HCT116 (cell line): ENCODE results near the gene TMEM178B. TPM values are rescaled to one million over a fixed set of nuclear protein-coding genes. Genes with fewer than 3 reads are reported as not detected.

ENCODE experiments used
- ATAC-seq: fragments of 200-7000 bp; cut with Tn5 transposase; 2 replicates; pipeline ENCODE4 v1.9.1; 2020; ENCODE audit warnings: mild to moderate bottlenecking, moderate library complexity
- BruUV-seq: library from RNA; stranded (reverse); fragments of 400-500 nt; replicated peaks from 2 replicates; lab custom pipeline; 2021; lab: Mats Ljungman, UMichigan
- CTCF ChIA-PET: fragments of 300-600 bp; sonication (Branson Sonifier 250); formaldehyde crosslinking; loops from one replicate; lab custom pipeline; 2021; ENCODE audit warnings: antibody characterized with exemption; lab: Charles Lee
- POLR2A ChIA-PET: fragments of 300-600, 350-600 bp; sonication (Branson Sonifier 250); formaldehyde crosslinking; loops from one replicate; lab custom pipeline; 2021; ENCODE audit warnings: antibody characterized with exemption; lab: Charles Lee
- RAD21 ChIA-PET, 2 experiments: fragments of 300-600 bp; sonication (Branson Sonifier 250); formaldehyde crosslinking; loops; one replicate each; lab custom pipeline; 2023; ENCODE audit warnings: low total read pairs in 2 of 2; ENCODE audit not compliant: uncharacterized antibody in 2 of 2, unreplicated experiment in 2 of 2, low non-redundant PET in 1 of 2; lab: Charles Lee
- DNase-seq: peaks from one replicate; pipeline ENCODE4 v3.0.0-alpha.2; 2010; ENCODE audit warnings: low read depth, low spot score
- H2AFZ ChIP-seq: fragments of 200-600 bp; shearing (Covaris generic), sonication (generic); 2 replicates; pipeline ENCODE4 v1.6.1; 2017; ENCODE audit warnings: low read depth, mixed run types, mixed read lengths, antibody characterized with exemption, low read length; ENCODE audit not compliant: poor library complexity, severe bottlenecking
- H3K27ac ChIP-seq: 2 replicates; pipeline ENCODE4 v1.5.1; 2012; ENCODE audit warnings: low read depth, low read length
- H3K27me3 ChIP-seq: fragments of 200-600 bp; sonication (generic); 2 replicates; pipeline ENCODE4 v1.6.1; 2016; ENCODE audit warnings: mixed run types, low read length, mixed read lengths; ENCODE audit not compliant: insufficient read depth
- H3K36me3 ChIP-seq, 2 experiments: fragments of 200-500 bp in 1 of 2; fragments of 200-600 bp in 1 of 2; sonication (Bioruptor generic) in 1 of 2; sonication (generic) in 1 of 2; 2 replicates each; pipeline versions ENCODE4 v1.5.1 to v1.6.1; 2014 to 2016; ENCODE audit warnings: low read length in 2 of 2, inconsistent platforms in 1 of 2, mixed read lengths in 1 of 2, mixed run types in 1 of 2; ENCODE audit not compliant: insufficient read depth in 2 of 2, control insufficient read depth in 1 of 2
- H3K4me1 ChIP-seq, 2 experiments: fragments of 200-600 bp in 1 of 2; sonication (generic) in 1 of 2; 2 replicates each; pipeline versions ENCODE4 v1.5.1 to v1.6.1; 2012 to 2017; ENCODE audit warnings: low read length in 2 of 2, inconsistent platforms in 1 of 2, mild to moderate bottlenecking in 1 of 2, mixed read lengths in 1 of 2, mixed run types in 1 of 2, moderate library complexity in 1 of 2; ENCODE audit not compliant: insufficient read depth in 2 of 2, control insufficient read depth in 1 of 2
- H3K4me2 ChIP-seq: fragments of 200-600 bp; sonication (generic); 2 replicates; pipeline ENCODE4 v1.6.1; 2017; ENCODE audit warnings: mixed run types, low read length, mixed read lengths
- H3K4me3 ChIP-seq, 2 experiments: fragments of 200-600 bp in 1 of 2; sonication (generic) in 1 of 2; replicated peaks in 1 of 2; 2 replicates each; pipeline ENCODE4 v1.5.1; 2011 to 2016; ENCODE audit warnings: low read length in 2 of 2, control low read depth in 1 of 2, low read depth in 1 of 2, mild to moderate bottlenecking in 1 of 2, mixed read lengths in 1 of 2, mixed run types in 1 of 2
- H3K79me2 ChIP-seq: fragments of 200-600 bp; sonication (generic); 2 replicates; pipeline ENCODE4 v1.6.1; 2017; ENCODE audit warnings: mild to moderate bottlenecking, mixed run types, low read length, moderate library complexity, mixed read lengths; ENCODE audit not compliant: insufficient read depth
- H3K9ac ChIP-seq: fragments of 200-600 bp; sonication (generic); 2 replicates; pipeline ENCODE4 v1.6.1; 2016; ENCODE audit warnings: low read length, mixed read lengths
- H3K9me2 ChIP-seq: fragments of 200-600 bp; sonication (generic), shearing (Covaris generic); 2 replicates; pipeline ENCODE4 v1.6.1; 2017; ENCODE audit warnings: mixed run types, mild to moderate bottlenecking, moderate library complexity; ENCODE audit not compliant: insufficient read depth
- H3K9me3 ChIP-seq, 2 experiments: fragments of 200-500 bp in 1 of 2; fragments of 200-600 bp in 1 of 2; sonication (Bioruptor generic) in 1 of 2; sonication (generic) in 1 of 2; 2 replicates each; pipeline ENCODE4 v1.6.1; 2014 to 2017; ENCODE audit warnings: low read length in 2 of 2, mixed read lengths in 2 of 2, inconsistent platforms in 1 of 2, low read depth in 1 of 2, mild to moderate bottlenecking in 1 of 2, mixed run types in 1 of 2, moderate library complexity in 1 of 2; ENCODE audit not compliant: control insufficient read depth in 1 of 2, insufficient read depth in 1 of 2
- H4K20me1 ChIP-seq: fragments of 200-600 bp; sonication (generic), shearing (Covaris generic); 2 replicates; pipeline ENCODE4 v1.6.1; 2017; ENCODE audit warnings: mixed run types, mild to moderate bottlenecking, moderate library complexity; ENCODE audit not compliant: insufficient read depth
- CBX3 ChIP-seq: IDR thresholded peaks from 2 replicates; pipeline ENCODE4 v1.6.1; 2012; ENCODE audit warnings: low read depth
- CEBPB ChIP-seq: IDR thresholded peaks from 2 replicates; pipeline ENCODE4 v1.6.1; 2012; ENCODE audit warnings: low read depth
- EGR1 ChIP-seq: IDR thresholded peaks from 2 replicates; pipeline ENCODE4 v1.6.1; 2012; ENCODE audit warnings: low read depth
- EZH2phosphoT487 ChIP-seq: fragments of 200-600 bp; IDR thresholded peaks from 2 replicates; pipeline ENCODE4 v1.6.1; 2018; ENCODE audit warnings: antibody characterized with exemption, borderline replicate concordance
- JUND ChIP-seq: IDR thresholded peaks from 2 replicates; pipeline ENCODE4 v1.6.1; 2012
- POLR2AphosphoS5 ChIP-seq: IDR thresholded peaks from 2 replicates; pipeline ENCODE4 v1.6.1; 2011; ENCODE audit warnings: mild to moderate bottlenecking, low read depth, low read length, moderate library complexity
- SRF ChIP-seq: IDR thresholded peaks from 2 replicates; pipeline ENCODE4 v1.6.1; 2012; ENCODE audit warnings: low read depth
- ZFX ChIP-seq: fragments of 450-650 bp; IDR thresholded peaks from 2 replicates; pipeline ENCODE4 v1.6.1; 2017
- intact Hi-C: fragments of 100-400 bp; cut with micrococcal nuclease; formaldehyde crosslinking; loops from 2 replicates; pipeline ENCODE4 v1.10.0; 2022
- total RNA-seq: library from RNA; stranded (reverse); gene quantifications from one replicate; pipeline ENCODE4 v1.2.1, GENCODE V29; 2021; ENCODE audit not compliant: unreplicated experiment
- TF ChIP-seq, protein P1 (sequence below): IDR thresholded peaks from 2 replicates; pipeline ENCODE4 v1.6.1; 2012; ENCODE audit warnings: low read depth
- TF ChIP-seq, protein P2 (sequence below), 3 experiments: fragments of 200-600 bp in 1 of 3; sonication (generic) in 1 of 3; IDR thresholded peaks in 2 of 3; conservative IDR thresholded peaks in 1 of 3; 2 replicates each; pipeline ENCODE4 v1.5.1; 2012 to 2017; ENCODE audit warnings: low read depth in 2 of 3, low read length in 2 of 3, antibody characterized with exemption in 1 of 3, borderline replicate concordance in 1 of 3, control low read depth in 1 of 3, mild to moderate bottlenecking in 1 of 3, mixed read lengths in 1 of 3, mixed run types in 1 of 3, moderate library complexity in 1 of 3; ENCODE audit not compliant: insufficient read depth in 1 of 3
- TF ChIP-seq, protein P3 (sequence below): IDR thresholded peaks from 2 replicates; pipeline ENCODE4 v1.6.1; 2012

Gene TMEM178B
- total RNA-seq, 1 experiment from 2014 or later = 0.02 TPM

DNA sequence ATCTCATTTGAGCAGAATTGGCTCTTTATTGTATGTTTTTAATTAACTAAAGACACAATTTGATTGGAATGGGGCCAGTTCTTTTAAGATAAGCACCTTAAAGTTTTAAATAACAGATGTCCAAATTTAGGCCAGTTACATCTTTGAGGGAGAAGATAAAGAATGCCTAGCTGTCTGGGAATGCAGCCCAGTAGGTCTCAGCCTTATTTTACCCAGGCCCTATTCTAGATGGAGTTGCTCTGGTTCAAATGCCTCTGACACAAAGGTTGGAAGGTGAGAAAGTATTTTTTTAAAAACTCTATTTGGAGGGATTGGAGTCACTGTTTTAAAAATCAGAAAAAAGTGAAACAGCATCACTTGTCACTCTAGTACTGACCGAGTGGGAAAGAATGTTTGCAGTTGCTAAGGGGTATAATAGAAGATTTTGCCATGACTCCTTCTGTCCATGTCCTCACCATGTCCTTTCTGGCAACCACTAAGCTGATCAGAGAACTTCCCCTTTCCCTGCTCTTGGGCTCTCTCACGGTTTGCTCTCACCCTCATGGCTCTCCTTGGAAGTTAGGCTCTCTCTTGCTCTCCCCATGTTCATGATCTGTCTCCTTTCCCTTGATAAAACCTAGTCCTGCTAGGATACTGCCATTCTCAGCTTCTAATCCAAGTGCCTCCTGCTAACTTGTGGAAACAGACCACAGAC lies 239.1 kb downstream of the TMEM178B start:
- ChIA-PET POLR2A (no interaction called here), CTCF (no interaction called here), RAD21 (no interaction called here)
- H3K9me3 ChIP-seq = no peaks in the 10 kb centered on the region
- no TSS peak for BruUV-seq
- H3K4me2 ChIP-seq = no peak overlapping the region
- H4K20me1 ChIP-seq = no peaks in the 10 kb centered on the region
- H2AFZ ChIP-seq = no peak overlapping the region
- no peak overlapping the region for H3K27ac ChIP-seq
- no peaks in the 10 kb centered on the region for H3K79me2 ChIP-seq
- TF ChIP-seq EGR1 (no peak), JUND (no peak), EZH2phosphoT487 (no peak), CEBPB (no peak), SRF (no peak), POLR2AphosphoS5 (no peak), CBX3 (no peak), ZFX (no peak)
- TF ChIP-seq, protein P1, sequence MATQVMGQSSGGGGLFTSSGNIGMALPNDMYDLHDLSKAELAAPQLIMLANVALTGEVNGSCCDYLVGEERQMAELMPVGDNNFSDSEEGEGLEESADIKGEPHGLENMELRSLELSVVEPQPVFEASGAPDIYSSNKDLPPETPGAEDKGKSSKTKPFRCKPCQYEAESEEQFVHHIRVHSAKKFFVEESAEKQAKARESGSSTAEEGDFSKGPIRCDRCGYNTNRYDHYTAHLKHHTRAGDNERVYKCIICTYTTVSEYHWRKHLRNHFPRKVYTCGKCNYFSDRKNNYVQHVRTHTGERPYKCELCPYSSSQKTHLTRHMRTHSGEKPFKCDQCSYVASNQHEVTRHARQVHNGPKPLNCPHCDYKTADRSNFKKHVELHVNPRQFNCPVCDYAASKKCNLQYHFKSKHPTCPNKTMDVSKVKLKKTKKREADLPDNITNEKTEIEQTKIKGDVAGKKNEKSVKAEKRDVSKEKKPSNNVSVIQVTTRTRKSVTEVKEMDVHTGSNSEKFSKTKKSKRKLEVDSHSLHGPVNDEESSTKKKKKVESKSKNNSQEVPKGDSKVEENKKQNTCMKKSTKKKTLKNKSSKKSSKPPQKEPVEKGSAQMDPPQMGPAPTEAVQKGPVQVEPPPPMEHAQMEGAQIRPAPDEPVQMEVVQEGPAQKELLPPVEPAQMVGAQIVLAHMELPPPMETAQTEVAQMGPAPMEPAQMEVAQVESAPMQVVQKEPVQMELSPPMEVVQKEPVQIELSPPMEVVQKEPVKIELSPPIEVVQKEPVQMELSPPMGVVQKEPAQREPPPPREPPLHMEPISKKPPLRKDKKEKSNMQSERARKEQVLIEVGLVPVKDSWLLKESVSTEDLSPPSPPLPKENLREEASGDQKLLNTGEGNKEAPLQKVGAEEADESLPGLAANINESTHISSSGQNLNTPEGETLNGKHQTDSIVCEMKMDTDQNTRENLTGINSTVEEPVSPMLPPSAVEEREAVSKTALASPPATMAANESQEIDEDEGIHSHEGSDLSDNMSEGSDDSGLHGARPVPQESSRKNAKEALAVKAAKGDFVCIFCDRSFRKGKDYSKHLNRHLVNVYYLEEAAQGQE = no peak
- TF ChIP-seq, protein P2, sequence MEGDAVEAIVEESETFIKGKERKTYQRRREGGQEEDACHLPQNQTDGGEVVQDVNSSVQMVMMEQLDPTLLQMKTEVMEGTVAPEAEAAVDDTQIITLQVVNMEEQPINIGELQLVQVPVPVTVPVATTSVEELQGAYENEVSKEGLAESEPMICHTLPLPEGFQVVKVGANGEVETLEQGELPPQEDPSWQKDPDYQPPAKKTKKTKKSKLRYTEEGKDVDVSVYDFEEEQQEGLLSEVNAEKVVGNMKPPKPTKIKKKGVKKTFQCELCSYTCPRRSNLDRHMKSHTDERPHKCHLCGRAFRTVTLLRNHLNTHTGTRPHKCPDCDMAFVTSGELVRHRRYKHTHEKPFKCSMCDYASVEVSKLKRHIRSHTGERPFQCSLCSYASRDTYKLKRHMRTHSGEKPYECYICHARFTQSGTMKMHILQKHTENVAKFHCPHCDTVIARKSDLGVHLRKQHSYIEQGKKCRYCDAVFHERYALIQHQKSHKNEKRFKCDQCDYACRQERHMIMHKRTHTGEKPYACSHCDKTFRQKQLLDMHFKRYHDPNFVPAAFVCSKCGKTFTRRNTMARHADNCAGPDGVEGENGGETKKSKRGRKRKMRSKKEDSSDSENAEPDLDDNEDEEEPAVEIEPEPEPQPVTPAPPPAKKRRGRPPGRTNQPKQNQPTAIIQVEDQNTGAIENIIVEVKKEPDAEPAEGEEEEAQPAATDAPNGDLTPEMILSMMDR (IDR thresholded peaks at IDR 0.05 in 2 of 3, conservative IDR thresholded peaks at IDR 0.05 in 1 of 3; ENCODE audit: borderline replicate concordance in 1 of 3, insufficient read depth in 1 of 3, low read depth in 2 of 3, low read length in 2 of 3) = no peak
- TF ChIP-seq, protein P3, sequence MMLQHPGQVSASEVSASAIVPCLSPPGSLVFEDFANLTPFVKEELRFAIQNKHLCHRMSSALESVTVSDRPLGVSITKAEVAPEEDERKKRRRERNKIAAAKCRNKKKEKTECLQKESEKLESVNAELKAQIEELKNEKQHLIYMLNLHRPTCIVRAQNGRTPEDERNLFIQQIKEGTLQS = no peak
- H3K9me2 ChIP-seq = no peaks in the 10 kb centered on the region
- intact Hi-C loops = no loop called here
- no peak overlapping the region for H3K9ac ChIP-seq
- DNase-seq (no peak), ATAC-seq (no peak)
- no peaks in the 10 kb centered on the region for H3K36me3 ChIP-seq
- no peak overlapping the region for H3K4me3 ChIP-seq
- peaks cover 17% of the 10 kb centered on the region for H3K27me3 ChIP-seq
- no peaks in the 10 kb centered on the region for H3K4me1 ChIP-seq
